CD4-positive, alpha-beta T cell treated with Interleukin-10 for 1 hour (primary cell): ENCODE measurements around the gene LGI1.

Experiments used
- DNase-seq: peaks from one replicate; pipeline ENCODE4 v3.0.0-alpha.2; 2020

LGI1 gene

DNA sequence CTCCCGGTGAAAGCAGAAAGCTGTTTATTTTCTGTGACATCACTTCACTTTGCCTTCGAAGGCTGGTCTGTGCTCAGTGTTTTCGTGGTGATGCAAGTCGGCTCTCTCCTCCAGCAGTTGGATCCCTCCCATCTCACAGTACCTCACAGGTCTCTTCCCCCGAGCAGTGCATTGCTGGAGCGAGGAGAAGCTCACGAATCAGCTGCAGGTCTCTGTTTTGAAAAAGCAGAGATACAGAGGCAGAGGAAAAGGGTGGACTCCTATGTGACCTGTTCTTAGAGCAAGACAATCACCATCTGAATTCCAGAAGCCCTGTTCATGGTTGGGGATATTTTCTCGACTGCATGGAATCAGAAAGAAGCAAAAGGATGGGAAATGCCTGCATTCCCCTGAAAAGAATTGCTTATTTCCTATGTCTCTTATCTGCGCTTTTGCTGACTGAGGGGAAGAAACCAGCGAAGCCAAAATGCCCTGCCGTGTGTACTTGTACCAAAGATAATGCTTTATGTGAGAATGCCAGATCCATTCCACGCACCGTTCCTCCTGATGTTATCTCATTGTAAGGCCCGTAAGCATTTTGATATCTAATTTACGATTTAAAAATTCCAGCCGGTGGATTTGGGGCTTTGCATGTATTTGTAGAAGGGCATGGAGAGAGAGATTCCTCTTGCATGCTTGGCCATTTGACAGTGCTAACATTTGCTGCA, at the start of gene LGI1:
LGI1 (plus strand) TSS at position 136 of the 707 bp plus-strand sequence; CDS start at position 345, 209 bp downstream.
- DNase-seq: no peak

DNA sequence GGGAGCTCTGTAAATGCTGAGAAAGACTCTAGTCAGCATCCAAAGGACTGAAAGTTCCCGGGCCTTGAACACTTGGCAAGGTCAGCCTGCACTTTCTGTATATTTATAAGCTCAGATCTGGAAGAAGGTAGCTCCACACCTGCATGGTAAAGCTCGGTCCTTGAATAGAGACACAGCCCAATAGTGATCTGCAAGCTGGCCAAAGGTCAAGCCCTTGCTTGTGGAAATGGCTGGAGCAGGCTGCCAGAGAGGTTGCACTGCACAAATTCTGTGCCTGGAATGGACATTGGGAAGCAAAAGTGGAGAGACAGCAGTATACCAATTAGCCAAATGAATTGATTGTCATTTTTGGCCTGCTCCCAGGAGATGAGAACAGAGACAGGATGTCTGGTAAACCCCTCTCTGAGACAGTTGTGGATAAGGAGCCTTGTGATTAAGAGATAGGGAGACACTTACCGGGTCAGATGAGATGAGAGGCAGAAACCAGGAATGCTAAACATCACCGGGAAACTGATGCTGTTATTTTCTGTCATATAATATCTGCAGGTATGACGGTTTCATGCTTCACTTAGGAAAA, 47.3 kb upstream of the LGI1 start:
- DNase-seq: no peak

DNA sequence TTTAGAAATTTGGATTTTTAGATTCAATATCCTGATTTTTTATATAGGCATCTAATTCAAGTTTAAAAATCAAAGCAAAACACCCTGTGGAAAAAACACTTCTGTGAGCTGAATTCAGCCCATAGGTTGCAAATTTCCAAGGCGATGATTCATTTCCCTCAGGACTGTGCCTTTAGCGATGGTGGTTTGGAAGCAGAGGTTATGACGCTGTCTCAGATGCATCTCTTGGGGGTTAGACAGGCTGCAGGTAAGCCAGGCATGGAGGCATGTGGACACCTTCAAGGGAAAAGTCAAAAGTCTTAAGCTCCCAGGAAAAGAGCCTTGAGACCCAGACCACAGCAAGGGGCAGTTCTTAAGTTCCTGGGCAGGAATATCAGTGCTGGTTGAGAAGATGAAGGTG, 45.8 kb upstream of the LGI1 start:
- no peak for DNase-seq

DNA sequence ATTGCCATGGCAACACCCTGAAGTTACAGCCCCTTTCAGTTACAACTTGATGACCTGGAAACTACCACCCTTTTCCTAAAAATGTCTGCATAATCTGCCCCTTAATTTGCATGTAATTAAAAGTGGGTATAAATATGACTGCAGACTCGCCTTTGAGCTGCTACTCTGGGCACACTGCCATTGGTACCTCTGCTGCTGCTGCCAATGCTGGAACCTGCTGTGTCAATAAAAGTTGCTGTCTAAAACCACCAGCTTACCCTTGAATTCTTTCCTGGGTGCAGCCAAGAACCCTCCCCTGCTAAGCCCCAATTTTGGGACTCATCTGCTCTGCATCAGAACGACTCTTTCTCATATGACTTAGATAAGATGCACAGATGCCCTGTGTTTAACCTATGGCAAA, 45.1 kb upstream of the LGI1 start:
- no peak for DNase-seq

DNA sequence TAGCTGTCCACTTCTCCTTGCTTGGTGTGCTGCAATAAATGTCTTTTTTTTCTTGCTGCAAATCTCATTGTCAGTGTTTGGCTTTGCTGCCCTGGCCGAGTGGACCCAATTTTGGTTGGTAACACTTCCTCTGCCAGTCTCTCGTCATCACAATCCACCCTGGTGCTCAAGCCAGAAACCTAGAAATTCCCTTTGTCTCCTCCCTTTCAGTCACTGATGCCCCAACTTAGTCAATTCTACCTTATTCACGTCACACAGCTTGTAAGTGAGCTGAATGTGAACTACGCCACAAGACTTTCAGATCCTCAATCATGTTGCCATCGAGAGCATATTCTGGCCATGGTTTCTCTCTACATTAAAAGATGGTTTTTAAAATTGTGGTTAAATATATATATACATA, 42.4 kb upstream of the LGI1 start:
- peak; percentile 4 for DNase-seq

DNA sequence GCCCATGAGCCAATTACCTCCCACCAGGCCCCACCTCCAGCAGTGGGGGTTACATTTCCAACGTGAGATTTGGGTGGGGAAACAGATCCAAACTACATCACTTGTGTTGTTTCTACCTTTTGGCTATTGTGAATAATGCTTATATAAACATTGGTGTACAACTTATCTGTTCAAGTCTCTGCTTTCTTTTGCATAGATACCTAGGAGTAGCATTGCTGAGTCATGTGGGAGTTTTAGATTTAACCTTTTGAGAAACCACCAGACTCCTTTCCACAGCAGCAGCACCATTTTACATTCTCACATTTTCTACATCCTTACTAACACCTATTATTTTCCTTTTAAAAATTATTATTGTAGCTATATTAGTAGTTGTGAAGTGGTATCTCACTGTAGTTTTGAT, 41.0 kb upstream of the LGI1 start:
- no peak for DNase-seq

DNA sequence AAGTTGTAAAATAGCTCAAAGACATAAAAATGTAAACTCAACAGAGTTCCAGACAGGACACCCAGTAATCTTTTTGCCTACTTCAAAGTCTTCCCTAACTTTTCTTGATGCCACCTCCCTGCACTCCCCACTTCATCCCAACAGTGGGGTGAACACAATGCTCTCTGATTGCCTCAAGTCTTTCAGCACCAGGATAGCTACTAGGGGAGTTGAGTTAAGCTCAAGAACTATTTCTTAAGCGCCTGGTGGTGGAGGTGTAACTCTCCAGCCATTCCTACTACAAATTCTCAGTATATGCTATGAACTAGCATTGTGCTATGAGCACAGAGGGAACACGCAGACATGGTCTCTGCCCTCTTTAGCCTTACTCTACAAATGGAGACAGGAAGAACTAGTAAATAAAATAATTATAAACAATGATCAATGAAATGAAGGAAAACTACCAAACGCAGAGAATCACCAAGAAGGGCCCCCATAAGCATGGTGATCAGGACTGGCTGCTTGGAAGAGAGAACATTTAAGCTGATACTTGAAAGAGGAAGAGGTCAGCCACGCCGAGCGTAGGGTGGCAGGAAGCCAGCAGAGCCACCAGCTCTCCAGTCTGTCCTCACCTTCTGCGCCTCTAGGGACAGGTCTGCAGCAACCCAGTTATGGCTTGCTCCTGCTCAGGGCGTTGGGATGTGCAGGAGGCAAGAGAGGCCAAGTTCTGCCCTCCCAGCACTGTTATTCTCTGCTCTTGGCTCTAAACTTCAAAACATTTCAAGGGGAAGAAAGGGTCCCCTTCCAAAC, 38.6 kb upstream of the LGI1 start:
- no peak for DNase-seq

DNA sequence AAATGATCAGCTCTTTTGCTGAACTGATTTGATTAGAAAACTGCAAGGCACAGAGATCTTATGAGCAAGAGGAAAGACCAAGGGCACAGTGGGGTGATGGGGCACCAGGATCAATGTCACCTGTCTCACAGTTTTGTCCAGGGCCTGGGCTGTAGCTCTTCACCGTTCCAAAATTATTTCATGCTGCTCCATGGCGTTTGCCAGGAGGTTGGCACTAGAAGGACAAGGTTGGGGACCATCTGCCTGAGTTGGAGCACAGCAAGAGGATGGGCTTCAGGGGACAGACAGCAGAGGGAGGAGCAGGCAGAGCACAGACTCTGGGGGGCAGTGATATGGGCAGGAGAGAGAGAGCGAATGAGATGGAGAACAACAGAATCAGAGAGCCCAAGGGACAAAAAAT, 37.8 kb upstream of the LGI1 start:
- DNase-seq: no peak

DNA sequence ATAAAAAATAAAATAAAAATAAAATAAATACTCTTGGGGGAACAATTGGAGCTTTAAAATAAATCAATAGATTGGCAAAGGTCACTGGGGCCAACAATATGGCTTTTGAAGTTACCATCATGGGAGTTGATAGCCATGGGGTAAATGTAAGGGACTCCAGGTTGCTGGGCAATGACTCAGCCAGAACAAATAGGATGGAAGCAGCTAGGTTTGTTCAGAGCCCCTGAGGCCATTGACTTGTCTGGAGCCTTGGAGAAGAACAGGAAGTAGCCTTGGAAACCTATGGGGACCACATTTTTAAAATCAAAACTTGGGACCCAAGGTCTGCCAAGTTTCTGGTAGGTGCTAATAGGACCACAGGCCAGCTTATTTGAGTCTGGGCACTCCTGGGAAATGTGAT, 35.2 kb upstream of the LGI1 start:
- no peak for DNase-seq

DNA sequence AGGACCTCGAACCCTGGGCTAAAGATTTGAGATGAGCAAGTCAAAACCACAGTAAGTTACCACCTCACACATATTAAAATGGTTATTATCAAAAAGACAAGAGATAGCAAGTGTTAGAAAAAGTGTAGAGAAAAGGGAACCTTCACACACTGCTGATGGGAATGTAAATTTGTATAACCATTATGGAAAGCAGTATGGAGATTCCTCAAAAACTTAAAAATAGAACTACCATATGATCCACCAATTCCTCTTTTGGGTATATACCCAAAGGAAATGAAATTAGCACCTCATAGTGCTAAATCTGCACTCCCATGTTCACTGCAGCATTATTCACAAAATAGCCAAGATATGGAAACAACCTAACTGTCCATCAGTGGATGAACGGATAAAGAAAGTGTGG, 34.6 kb upstream of the LGI1 start:
- DNase-seq: no peak

DNA sequence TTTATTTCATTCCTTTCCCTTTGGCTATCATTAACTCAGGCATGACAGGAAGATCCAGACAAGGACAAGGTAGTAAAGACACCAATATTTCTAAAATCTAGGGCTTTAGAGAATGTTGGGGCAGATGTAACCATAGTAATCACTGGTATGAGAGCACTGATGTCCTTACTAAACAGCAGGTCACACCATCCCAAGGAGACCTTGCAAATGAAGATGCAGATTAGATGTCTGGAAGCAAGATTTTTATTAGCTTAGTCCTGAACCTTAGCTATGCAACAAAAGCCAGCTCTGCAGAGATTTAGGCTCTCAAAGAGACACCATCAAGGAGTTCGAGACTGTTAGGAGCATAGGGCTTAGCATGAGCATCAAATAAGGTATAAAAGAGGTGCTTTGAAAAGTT, 31.7 kb upstream of the LGI1 start:
- no peak for DNase-seq

DNA sequence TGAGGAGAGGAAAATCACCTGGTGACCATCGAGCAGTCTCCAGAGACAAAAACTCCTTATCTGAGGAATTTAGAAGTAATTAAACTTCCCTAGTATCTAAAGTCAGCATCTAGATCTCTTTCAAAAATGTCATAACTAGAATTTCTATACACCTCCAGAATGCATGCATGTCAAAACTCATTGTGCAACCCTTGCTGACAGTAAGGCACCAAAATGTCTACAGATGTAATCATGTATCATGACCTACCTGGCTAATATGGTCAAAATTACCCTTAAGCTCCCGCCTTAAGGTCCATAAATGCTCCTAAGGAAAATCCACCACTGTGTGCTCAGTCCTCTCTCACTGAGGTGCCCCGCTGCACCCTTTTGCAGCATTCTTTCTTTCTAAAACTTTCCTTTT, 16.4 kb upstream of the LGI1 start:
- DNase-seq: no peak

DNA sequence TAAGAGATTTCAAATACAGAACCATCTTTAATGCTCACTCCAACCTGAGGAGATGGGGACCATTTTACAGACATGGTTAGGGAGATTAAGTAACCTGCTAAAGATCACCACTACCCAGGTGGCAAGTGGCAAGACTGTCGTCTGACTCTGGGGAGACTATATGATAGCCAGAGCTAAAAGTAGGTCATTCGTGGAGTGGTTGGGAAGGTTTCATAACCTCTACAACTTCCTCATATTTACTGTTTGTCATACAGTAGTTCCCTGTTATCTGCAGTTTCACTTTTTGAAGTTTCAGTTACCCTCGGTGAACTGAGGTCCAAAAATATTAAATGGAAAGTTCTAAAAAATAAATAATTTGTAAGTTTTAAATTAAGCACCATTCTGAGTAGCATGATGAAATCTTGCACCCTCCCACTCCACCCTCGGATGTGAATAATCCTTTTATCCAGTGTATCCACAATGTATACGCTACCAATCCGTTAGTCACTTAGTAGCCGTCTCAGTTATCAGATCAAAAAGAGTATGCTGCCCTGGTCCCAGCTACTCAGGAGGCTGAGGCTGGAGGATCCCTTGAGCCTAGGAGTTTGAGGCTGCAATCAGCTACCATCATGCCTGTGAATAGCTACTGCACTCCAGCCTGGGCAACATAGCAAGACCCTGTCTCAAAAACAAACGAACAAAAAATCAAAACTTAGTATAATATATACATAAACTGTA, 14.9 kb upstream of the LGI1 start:
- DNase-seq: peak; percentile 2

DNA sequence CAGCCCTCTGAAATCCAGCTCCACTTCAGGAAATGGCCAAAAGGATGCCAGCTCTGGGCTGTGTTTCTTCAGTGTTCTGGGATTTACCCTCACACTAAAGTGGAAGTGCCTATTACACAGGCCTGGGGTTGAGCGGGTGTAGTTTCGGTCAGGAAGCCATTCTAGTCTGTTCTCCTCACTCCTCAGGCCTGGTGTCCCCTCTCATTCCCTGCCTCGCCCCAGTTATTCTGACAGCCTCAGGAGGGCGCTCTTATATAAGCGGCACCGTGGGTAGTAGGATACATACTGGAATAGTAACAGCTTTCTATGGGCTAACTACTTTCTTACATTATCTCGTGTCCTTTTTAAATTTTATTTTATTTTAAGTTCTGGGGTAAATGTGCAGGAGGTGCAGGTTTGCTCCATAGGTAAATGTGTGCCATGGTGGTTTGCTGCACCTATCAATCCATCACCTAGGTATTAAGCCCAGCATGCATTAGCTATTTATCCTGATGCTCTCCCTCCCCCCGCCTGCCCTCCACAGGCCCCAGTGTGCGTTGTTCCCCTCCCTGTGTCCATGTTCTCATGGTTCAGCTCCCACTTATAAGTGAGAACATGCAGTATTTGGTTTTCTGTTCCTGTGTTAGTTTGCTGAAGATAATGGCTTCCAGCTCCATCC, 12.2 kb upstream of the LGI1 start:
- DNase-seq: no peak

DNA sequence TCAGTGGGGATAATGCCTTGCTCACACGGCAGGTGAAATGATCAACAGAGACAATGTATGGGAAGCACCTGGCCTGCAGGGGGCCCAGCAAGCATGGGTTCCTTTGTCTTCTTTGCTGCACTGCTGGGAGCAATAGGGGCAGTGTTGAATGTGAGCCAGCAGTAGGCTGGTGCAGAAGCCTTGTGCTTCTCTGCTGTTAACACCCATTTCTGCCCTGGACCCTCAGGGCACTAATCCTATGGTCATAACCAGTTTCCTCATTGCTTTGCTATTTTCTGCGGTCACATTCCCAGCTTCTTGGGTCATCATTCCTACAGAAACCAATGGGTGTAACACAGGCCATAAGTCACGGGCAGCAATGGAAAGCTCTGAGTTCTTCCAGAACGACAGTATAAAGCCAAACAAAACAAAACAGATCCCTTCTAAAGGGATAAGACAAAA, 10.9 kb upstream of the LGI1 start:
- no peak for DNase-seq

DNA sequence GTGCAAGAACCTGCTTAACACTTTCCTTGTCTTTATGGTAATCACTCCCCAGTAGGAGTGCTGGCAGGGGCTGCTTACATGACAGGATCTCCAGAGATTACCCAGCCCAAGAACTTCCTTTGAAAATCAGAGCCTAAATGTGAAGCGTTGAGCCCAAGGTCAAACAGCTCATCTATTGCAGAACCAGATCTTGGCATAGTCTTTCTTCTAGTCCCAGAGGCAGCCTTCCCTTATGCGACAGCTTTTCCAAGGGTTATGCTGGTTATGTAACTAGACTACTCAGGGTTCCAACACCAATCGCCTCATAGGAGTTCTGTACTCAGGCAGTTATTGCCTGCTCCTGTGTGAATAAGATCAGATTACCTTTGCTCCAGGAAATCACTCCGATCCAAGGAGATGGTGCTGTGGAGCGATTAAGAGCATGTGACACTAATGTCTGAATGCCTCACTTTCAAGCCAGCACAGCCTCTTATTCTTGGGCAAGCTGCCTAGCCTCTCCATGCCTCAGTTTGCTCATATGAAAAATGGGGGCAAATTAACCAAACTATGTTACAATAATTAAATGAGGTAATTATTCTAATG, 8.4 kb upstream of the LGI1 start:
- no peak for DNase-seq

DNA sequence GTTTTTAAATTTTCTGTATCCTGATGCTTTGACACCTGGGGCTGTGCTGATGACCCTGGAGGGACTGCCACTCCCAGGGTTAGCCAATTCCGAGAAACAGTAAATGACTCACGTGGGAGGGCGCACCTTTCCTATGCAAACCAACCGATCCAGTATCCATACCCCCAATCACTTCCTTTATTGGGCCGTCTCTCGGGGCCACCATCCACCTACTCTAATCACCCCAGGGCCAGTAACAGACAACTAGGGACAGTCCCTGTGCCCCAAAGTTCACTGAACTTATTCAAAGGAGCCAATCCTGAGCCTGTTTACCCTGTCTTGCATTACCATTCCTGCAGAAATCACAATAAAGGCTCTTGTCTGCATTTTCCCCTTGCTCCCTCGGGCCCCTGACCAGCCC, 6.6 kb upstream of the LGI1 start:
- DNase-seq: no peak

DNA sequence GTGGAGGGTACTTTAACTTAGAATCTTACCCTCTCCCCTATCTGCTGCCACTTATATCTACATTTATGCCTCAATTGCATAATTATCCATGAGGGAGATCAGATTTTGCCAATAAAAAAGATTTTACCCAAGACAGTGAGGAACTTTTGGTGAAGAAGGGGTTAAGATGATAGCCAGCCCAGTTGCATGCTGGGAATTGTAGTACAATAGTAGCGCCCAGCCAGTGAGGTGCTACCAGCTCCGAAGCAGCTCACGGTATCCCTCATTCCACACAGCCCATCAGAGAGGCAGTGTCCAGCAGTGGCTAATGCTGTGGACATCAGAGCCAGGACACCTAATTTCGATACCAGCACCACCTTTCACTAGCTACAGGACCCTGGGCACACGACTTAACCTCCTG, 5.9 kb upstream of the LGI1 start:
- peak; percentile 23 for DNase-seq

DNA sequence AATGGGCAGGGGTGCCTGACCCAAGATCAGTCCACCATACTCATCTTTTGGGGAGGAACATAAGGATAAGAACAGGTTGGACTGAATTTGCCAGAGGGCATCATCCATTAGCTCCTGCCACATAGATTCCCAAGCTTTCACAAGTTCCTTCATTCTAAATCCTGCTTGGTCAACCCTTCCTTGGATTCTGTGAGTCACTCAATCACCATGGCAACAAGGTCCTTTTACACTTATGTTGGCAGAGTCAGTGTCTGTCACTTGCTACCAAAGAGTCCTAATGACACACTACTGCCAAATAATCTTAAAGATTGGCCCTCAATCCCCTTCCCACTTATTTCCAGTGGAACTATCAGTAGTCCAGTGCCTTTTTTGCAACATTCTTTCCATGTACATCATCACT, 5.0 kb upstream of the LGI1 start:
- DNase-seq: no peak

DNA sequence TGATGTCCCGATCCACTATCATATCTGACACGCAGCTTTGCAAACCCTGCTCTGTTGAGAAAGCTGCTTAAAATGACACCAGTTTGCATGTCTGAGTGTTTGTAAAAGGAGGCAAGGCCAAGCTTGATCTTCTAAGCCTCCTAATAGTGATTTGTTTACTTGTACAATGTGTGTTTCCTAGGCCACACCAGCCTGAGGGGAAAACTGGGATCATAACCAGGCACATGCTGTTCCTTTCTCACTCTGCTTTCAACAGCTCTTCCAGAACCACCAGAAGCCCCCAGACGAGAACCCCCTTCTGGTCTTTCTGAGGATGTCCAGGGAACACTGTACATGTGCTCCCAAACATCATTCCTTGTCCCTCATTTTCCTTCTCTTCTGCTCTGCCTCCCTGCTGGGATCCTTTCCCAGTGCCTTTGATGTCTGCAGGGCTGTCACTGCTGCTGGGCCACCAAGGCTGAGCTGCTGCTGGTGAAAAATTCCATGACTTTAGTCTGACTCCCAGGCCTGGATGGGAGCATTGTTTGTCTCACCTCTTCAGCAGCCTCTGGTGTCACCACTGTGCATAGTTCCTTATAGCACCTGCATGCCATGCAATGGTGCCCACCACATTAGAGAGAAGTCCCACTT, 4.0 kb upstream of the LGI1 start:
- no peak for DNase-seq

DNA sequence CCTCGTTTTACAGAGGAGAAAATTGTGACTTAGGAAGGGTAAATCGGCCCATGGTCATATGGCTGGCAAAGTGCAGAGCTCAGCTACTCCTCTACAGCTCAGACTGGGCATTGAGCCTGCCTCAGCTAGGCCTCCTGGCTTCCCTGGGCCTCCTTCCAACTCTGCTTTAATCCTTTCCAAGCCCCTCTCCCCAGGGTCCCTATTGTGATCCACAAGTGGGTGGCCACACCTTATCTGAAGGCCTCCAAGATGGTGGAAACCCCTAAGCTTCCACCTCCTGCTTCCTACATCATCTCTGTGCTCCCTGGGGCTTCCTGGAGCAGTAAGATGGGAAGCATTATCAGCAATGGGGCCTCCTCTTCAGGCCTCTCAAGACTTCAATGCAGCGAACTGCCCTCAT, 3.0 kb upstream of the LGI1 start:
- no peak for DNase-seq

DNA sequence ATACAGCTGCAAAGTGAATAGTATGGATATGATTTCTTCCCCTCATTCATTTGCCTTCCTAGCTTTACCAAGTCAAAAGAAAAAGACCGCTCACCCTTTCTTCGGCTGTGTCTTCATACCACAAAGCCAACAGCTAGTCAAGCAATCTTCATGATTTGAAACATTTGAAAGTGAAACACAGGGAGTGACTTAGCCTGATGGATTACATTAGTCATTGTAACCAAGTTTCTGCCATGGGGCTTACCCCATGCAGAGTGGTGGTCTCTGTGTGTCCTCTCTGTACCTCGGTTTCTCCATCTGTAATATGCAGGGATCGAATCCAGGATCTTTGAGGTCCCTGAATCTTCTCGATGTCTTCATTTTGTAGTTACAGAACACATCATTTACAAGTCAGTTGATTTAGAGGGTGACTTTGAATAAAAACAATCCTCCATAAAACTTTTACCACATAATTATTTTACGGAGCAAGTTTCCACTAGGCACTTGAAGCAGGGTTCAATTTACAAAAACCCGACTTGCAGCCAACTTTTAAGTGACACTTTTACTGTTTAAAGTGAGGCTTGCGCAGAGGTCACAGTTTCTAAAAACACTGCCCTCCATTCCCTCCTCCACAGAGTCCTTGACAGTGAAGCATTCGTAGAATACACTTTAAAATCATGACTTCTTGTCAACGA, 2.2 kb upstream of the LGI1 start:
- DNase-seq: no peak
